SK-N-SH (cell line): Measurements from ENCODE around the gene CD79A. TPM values are rescaled to one million over a fixed set of nuclear protein-coding genes. Genes with fewer than 3 reads are reported as not detected.
A peak's percentile ranks its signal among the peaks of the same experiment; 100 is the strongest.

Source experiments
- CTCF ChIA-PET: fragments of 300-600, 350-600 bp; formaldehyde crosslinking; extraction: SDS; loops from one replicate; lab custom pipeline; 2021; lab: Yijun Ruan, JAX
- POLR2A ChIA-PET: fragments of 350-600 bp; sonication (Branson Sonifier 250); formaldehyde crosslinking; extraction: SDS; loops from one replicate; lab custom pipeline; 2020; ENCODE audit warnings: antibody characterized with exemption, inconsistent platforms; lab: Yijun Ruan, JAX
- DNase-seq: peaks from one replicate; pipeline ENCODE4 v3.0.0; 2012
- H2AFZ ChIP-seq: fragments of 200-600 bp; sonication (generic); 2 replicates; pipeline ENCODE4 v1.8.1; 2016; ENCODE audit warnings: antibody characterized with exemption, mild to moderate bottlenecking, low read depth
- H3F3A ChIP-seq: fragments of 200-600 bp; sonication (generic); replicated peaks from 2 replicates; pipeline ENCODE3; 2016; ENCODE audit warnings: antibody characterized with exemption, mild to moderate bottlenecking; ENCODE audit not compliant: insufficient read depth
- H3K27ac ChIP-seq, 2 experiments: fragments of 200-500 bp in 1 of 2; fragments of 200-600 bp in 1 of 2; sonication (Bioruptor generic) in 1 of 2; sonication (generic), shearing (Covaris generic) in 1 of 2; 2 replicates each; pipeline versions ENCODE4 v1.5.1 to v1.6.1; 2014 to 2016; ENCODE audit warnings: low read depth in 2 of 2, inconsistent platforms in 1 of 2, low read length in 1 of 2, mild to moderate bottlenecking in 1 of 2, mixed read lengths in 1 of 2
- H3K27me3 ChIP-seq: fragments of 200-600 bp; sonication (generic), shearing (Covaris generic); 2 replicates; pipeline ENCODE4 v1.6.1; 2016; ENCODE audit warnings: mixed run types; ENCODE audit not compliant: insufficient read depth
- H3K36me3 ChIP-seq, 2 experiments: fragments of 200-500 bp in 1 of 2; fragments of 200-600 bp in 1 of 2; sonication (Bioruptor generic) in 1 of 2; sonication (generic) in 1 of 2; replicated peaks in 1 of 2; 2 replicates each; pipeline versions ENCODE3 to v1.5.1; 2014 to 2016; ENCODE audit warnings: low read length in 1 of 2, mild to moderate bottlenecking in 1 of 2; ENCODE audit not compliant: insufficient read depth in 2 of 2, control insufficient read depth in 1 of 2
- H3K4me1 ChIP-seq, 2 experiments: fragments of 200-500 bp in 1 of 2; fragments of 200-600 bp in 1 of 2; sonication (Bioruptor generic) in 1 of 2; sonication (generic), shearing (Covaris generic) in 1 of 2; 2 replicates each; pipeline versions ENCODE4 v1.5.1 to v1.6.1; 2014 to 2016; ENCODE audit warnings: low read depth in 1 of 2, low read length in 1 of 2, mixed run types in 1 of 2; ENCODE audit not compliant: insufficient read depth in 2 of 2, control insufficient read depth in 1 of 2
- H3K4me2 ChIP-seq: fragments of 200-600 bp; sonication (generic), shearing (Covaris generic); 2 replicates; pipeline ENCODE4 v1.6.1; 2017; ENCODE audit warnings: mixed run types
- H3K4me3 ChIP-seq, 2 experiments: fragments of 200-500 bp in 1 of 2; fragments of 200-600 bp in 1 of 2; sonication (Bioruptor generic) in 1 of 2; sonication (generic), shearing (Covaris generic) in 1 of 2; 2 replicates each; pipeline versions ENCODE4 v1.5.1 to v1.8.1; 2014 to 2016; ENCODE audit warnings: low read depth in 2 of 2, inconsistent platforms in 1 of 2, low read length in 1 of 2, mild to moderate bottlenecking in 1 of 2, mixed read lengths in 1 of 2, moderate library complexity in 1 of 2
- H3K79me2 ChIP-seq: fragments of 200-600 bp; sonication (generic); 2 replicates; pipeline ENCODE4 v1.8.1; 2017; ENCODE audit warnings: mild to moderate bottlenecking; ENCODE audit not compliant: insufficient read depth
- H3K9ac ChIP-seq: fragments of 200-600 bp; sonication (generic); 2 replicates; pipeline ENCODE4 v1.6.1; 2017; ENCODE audit warnings: mixed run types
- H3K9me2 ChIP-seq: fragments of 200-600 bp; sonication (generic); 2 replicates; pipeline ENCODE4 v1.6.1; 2017; ENCODE audit warnings: mixed run types
- H3K9me3 ChIP-seq: fragments of 200-600 bp; sonication (generic); 2 replicates; pipeline ENCODE4 v1.6.1; 2017; ENCODE audit warnings: mixed run types, mild to moderate bottlenecking, moderate library complexity
- H4K20me1 ChIP-seq: fragments of 200-600 bp; sonication (generic); 2 replicates; pipeline ENCODE4 v1.6.1; 2017; ENCODE audit warnings: mild to moderate bottlenecking, mixed run types; ENCODE audit not compliant: insufficient read depth
- CHD2 ChIP-seq: fragments of 150-350 bp; IDR thresholded peaks from 2 replicates; pipeline ENCODE4 v1.6.1; 2018; ENCODE audit warnings: low read length; ENCODE audit not compliant: partially characterized antibody
- CTCF ChIP-seq: fragments of 200-600 bp; sonication (generic); IDR thresholded peaks from 2 replicates; pipeline ENCODE4 v1.6.1; 2017; ENCODE audit warnings: antibody characterized with exemption, mild to moderate bottlenecking, moderate library complexity
- ELF1 ChIP-seq: IDR thresholded peaks from 2 replicates; pipeline ENCODE4 v1.4.0; 2012
- IRF3 ChIP-seq: fragments of 150-350 bp; IDR thresholded peaks from 2 replicates; pipeline ENCODE4 v1.6.1; 2016; ENCODE audit warnings: mild to moderate bottlenecking, low read depth, low read length
- JUND ChIP-seq: IDR thresholded peaks from 2 replicates; pipeline ENCODE4 v1.4.0; 2012
- MEF2A ChIP-seq: IDR thresholded peaks from 2 replicates; pipeline ENCODE4 v1.4.0; 2012; ENCODE audit warnings: low read depth, borderline replicate concordance
- MXI1 ChIP-seq: IDR thresholded peaks from 2 replicates; pipeline ENCODE4 v1.6.1; 2012; ENCODE audit warnings: mild to moderate bottlenecking, low read depth, low read length, improper control_type of control experiment
- PBX3 ChIP-seq: IDR thresholded peaks from 2 replicates; pipeline ENCODE4; 2012
- POLR2AphosphoS5 ChIP-seq: IDR thresholded peaks from 2 replicates; pipeline ENCODE4 v1.6.1; 2012; ENCODE audit warnings: low read depth, low read length
- RCOR1 ChIP-seq: fragments of 150-350 bp; IDR thresholded peaks from 2 replicates; pipeline ENCODE4 v1.6.1; 2017; ENCODE audit warnings: antibody characterized with exemption, low read length
- RFX5 ChIP-seq: IDR thresholded peaks from 2 replicates; pipeline ENCODE4 v1.6.1; 2012; ENCODE audit warnings: mild to moderate bottlenecking, improper control_type of control experiment, low read length
- SIN3A ChIP-seq: IDR thresholded peaks from 2 replicates; pipeline ENCODE4 v1.6.1; 2012; ENCODE audit warnings: low read depth, mild to moderate bottlenecking, low read length, moderate library complexity, borderline replicate concordance
- SMC3 ChIP-seq: IDR thresholded peaks from 2 replicates; pipeline ENCODE4 v1.6.1; 2012; ENCODE audit warnings: low read depth, low read length, improper control_type of control experiment
- TEAD4 ChIP-seq: IDR thresholded peaks from 2 replicates; pipeline ENCODE4 v1.4.0; 2012; ENCODE audit warnings: mild to moderate bottlenecking, borderline replicate concordance; ENCODE audit not compliant: insufficient read depth
- USF1 ChIP-seq: IDR thresholded peaks from 2 replicates; pipeline ENCODE4 v1.4.0; 2012; ENCODE audit warnings: low read depth, borderline replicate concordance
- USF2 ChIP-seq: fragments of 150-350 bp; IDR thresholded peaks from 2 replicates; pipeline ENCODE4 v1.6.1; 2017; ENCODE audit warnings: antibody characterized with exemption, low read length, low read depth, borderline replicate concordance
- WGBS: methylation state at CpG from one replicate; pipeline ENCODE4 v1.1.6; 2017; ENCODE audit warnings: low lambda C conversion rate; 5-methylcytosine and 5-hydroxymethylcytosine counted together
- polyA plus RNA-seq, 3 experiments: library from polyadenylated mRNA; depleted of rRNA; stranded (reverse); fragments of >200 nt; gene quantifications; 2 replicates each; pipeline ENCODE4 v1.2.3, GENCODE V29; 2012

Gene CD79A
- polyA plus RNA-seq, 1 of the 3 experiments (the other 2 are of a cell fraction): 0.20 TPM

GRCh38 chr19:41871573-41872383 lies 5.3 kb upstream of the CD79A start:
- WGBS: 95% methylated on average over 15 of the region's 16 CpGs
- H3K79me2 ChIP-seq: peaks cover 17% of the 10 kb centered on the region; the same call in 1 of the 2 replicates
- H3K4me2 ChIP-seq: no peak overlapping the region
- ChIA-PET POLR2A (interaction anchor here (1.2 to 2.2 kb wide), 3 partner anchors 9 to 19 kb away, joined by 3 to 14 read pairs (median 13); partner anchors contain the start of gene RPS19), CTCF (interaction anchor here (1.1 to 3.1 kb wide), 10 partner anchors 8 to 86 kb away, joined by 3 to 48 read pairs (median 16); partner anchors contain the start of genes ERFL, RABAC1 and RPS19)
- H3K27me3 ChIP-seq: no peaks in the 10 kb centered on the region
- peaks cover 80% of the 10 kb centered on the region for H3F3A ChIP-seq
- H3K4me3 ChIP-seq: no peak overlapping the region
- H3K36me3 ChIP-seq: peaks cover 41% of the 10 kb centered on the region in 2 experiments
- H4K20me1 ChIP-seq: peaks cover 66% of the 10 kb centered on the region
- peak; percentile 3; the same call in 1 of the 2 replicates for TF ChIP-seq PBX3
- peak; percentile 22 for TF ChIP-seq JUND
- no peak for TF ChIP-seq SMC3
- H3K9ac ChIP-seq: no peak overlapping the region
- H3K9me2 ChIP-seq: no peaks in the 10 kb centered on the region
- no peaks in the 10 kb centered on the region; a peak in 1 of 4 replicates for H3K4me1 ChIP-seq
- no peak overlapping the region for H3K27ac ChIP-seq
- H2AFZ ChIP-seq: no peak overlapping the region
- peak; percentile 19 for DNase-seq
- no peaks in the 10 kb centered on the region for H3K9me3 ChIP-seq

- no peak overlapping the region for H3K4me2 ChIP-seq
- peaks cover 36 to 41% of the 10 kb centered on the region in 2 experiments for H3K36me3 ChIP-seq
- no peaks in the 10 kb centered on the region for H3K9me2 ChIP-seq
- peaks cover 74% of the 10 kb centered on the region for H3F3A ChIP-seq
- no peak overlapping the region for H2AFZ ChIP-seq
- no peak overlapping the region for H3K4me3 ChIP-seq
- peaks cover 11% of the 10 kb centered on the region; the same call in 1 of the 2 replicates for H3K79me2 ChIP-seq
- H3K9ac ChIP-seq: no peak overlapping the region
- no peak for DNase-seq
- TF ChIP-seq ELF1 (no peak), JUND (no peak), PBX3 (0 out of 2 replicates have a peak, but pooled peaks have one; percentile 1), CHD2 (no peak), CTCF (no peak), USF1 (no peak), TEAD4 (no peak), IRF3 (no peak), MEF2A (no peak), POLR2AphosphoS5 (peak; percentile 74), RFX5 (no peak), RCOR1 (no peak), SIN3A (no peak; the same call in 1 of the 2 replicates), USF2 (no peak), MXI1 (no peak)
- ChIA-PET POLR2A (interaction anchor here (1.2 to 2.2 kb wide), 4 partner anchors 9 to 19 kb away, joined by 3 to 14 read pairs (median 8); partner anchors contain the start of gene RPS19), CTCF (interaction anchor here (0.6 to 3.1 kb wide), 16 partner anchors 8 to 162 kb away, joined by 3 to 48 read pairs (median 10); partner anchors contain the start of genes ERFL, RABAC1 and RPS19)
- H3K27me3 ChIP-seq: no peaks in the 10 kb centered on the region
- no peaks in the 10 kb centered on the region; a peak in 1 of 4 replicates for H3K4me1 ChIP-seq
- 91% methylated on average over 11 of the region's 12 CpGs for WGBS
- no peaks in the 10 kb centered on the region for H3K9me3 ChIP-seq
- peaks cover 60% of the 10 kb centered on the region for H4K20me1 ChIP-seq
- no peak overlapping the region for H3K27ac ChIP-seq
Measured at GRCh38 chr19:41872384-41872774, 4.7 kb upstream of the CD79A start.
